Brain pericyte (primary cell): ENCODE results near the gene POMP.
"Not testable (repeated sequence)": the region's sequence is repeated elsewhere in the genome, so short reads cannot be mapped to it uniquely, and the experiment has no call there.

Experiments used
- DNase-seq: peaks from one replicate; pipeline ENCODE4 v3.0.0-alpha.2; 2012; ENCODE audit warnings: low read depth, low spot score

The POMP gene

DNA sequence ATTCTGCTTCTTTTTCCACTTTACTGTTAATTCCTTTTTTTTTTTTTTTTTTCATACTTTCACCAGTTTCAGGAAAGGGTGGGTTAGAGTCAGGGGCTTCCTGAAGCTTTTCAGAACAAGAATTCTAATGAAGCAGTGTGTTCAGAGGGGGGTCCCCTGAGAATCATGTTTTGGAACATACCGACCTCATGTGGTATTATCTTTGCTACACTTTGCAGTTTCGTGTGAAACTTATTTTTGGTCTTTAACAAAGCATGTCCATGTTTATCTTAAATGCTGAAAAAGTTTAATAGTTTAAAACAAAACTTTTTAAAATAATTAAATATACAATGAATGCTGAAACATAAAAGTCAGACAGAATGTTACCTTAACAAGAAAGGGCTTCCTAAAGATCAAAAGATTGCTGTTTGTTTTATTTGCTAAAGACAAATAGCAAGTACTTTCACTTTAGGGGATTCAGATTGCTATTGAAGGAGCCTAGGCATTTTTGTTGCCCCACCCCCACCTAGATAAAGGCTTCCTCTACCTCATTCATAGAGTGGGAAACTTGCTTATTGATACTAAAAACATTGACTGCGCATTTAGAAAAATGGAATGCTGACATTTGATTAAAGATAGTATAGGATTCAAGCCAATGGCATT lies 21.1 kb upstream of the POMP start:
- no peak for DNase-seq

- DNase-seq, result no peak
Measured at GRCh38 chr13:28638756-28639155, 20.2 kb upstream of the POMP start.

DNA sequence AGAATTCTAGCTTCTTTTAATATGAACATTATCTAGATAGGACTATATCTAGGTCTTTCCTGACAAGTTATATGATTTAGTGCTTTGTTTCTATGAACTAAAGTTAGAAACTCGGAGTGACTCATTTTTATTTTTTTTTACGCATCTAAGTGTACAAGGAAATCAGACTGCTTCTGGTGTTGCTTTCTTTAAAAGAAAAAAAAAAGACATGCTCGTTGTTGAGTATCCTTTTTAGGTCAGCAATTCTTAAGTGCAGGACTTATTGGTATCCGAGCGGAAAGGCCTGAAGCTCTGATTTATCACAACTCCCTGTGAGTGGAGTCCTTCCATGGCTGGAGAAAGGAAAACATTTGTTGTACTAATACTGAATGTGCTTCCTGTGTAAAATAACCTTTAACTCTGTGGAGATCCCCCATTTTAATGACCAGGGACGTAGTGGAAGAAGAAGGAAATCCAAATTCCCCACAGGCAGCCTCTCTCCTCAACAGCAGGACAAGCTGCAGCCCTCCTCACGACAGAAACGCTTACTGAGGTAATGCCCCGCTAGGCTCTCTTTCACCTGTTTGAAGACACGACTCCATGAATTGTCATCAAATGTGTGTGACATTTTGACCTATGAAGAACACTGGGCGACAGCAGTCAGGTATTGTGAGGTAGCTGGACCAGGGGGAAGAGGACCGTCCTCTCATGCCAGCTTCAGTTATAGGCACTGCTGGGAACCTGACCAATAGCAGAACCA lies 17.9 kb upstream of the POMP start:
- DNase-seq, result no peak

DNA sequence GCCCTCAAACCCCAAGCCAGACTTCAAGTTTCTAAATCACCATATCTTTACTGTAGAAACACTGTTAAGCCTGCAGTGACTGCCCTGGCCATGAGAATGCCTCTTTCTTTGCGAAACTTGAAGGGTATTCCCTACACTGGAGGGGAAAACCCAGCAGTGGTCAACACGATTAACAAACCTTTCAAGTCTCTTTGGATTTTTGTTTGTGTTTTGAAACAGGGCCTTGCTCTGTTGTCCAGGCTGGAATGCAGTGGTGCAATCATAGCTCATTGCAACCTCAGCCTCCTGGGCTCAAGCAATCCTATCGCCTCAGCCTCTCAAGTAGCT lies 17.4 kb upstream of the POMP start:
- DNase-seq, result no peak

- no peak for DNase-seq
Measured at GRCh38 chr13:28650284-28650683, 8.6 kb upstream of the POMP start.

GRCh38 chr13:28651810-28652401 lies 7.0 kb upstream of the POMP start:
- DNase-seq, result no peak

GRCh38 chr13:28653111-28653510 lies 5.8 kb upstream of the POMP start:
- DNase-seq, result no peak

GRCh38 chr13:28654276-28654675 lies 4.7 kb upstream of the POMP start:
- no peak for DNase-seq

DNA sequence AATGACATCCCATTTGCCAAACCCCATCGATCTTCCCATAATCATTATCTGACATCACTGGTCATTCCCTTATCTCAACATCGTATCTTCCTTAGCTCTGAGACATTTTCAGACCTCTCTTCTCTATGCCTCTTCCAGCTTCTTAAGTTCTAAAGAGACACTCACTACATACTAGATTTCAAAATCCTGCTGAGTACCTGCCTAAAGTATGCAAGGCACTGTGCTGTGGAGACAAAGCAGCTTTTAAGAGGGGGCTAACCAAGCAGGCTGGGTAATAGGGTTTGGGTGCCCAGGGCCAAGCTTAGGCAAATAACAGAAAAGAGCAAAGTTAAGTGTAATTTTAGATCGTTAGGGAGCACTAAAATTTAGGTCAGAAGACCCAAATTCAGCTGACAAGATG lies 3.4 kb upstream of the POMP start:
- DNase-seq, result no peak

DNA sequence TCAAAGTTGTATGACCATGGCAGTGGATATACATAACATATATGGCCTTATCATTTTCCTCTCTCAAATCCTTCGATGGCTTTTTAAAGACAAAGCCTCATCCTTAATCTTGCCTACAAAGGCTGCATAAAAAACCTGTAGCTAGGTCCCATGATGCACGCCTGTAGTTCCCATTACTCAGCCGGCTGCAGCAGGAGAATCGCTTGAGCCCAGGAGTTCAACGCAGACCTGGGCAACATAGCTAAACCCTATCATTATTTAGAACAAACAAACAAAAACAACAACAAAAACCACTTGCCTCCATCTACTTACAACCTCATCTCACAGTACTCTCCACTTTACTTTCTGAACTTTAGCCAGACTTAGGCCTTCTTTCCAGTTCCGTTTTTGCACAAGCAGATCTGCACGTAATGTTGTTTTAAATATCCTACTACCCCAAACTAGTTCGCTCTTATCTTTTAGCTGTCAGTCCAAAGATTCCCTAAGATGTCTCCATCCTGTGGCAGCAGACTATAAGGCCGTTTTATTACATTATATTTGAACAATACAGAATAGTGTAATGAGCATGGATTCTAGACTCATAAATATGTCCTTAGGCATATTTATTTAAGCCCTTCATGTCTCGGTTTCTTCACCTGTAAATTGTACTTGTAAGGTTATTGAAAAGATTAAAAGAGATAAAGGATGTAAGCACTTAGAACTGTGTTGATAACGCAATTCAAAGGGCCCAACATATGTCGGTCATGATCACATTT lies 969 bp upstream of the POMP start:
- DNase-seq, result no peak

GRCh38 chr13:28658539-28658795 lies 463 bp upstream of the POMP start:
- DNase-seq, result no peak

GRCh38 chr13:28659621-28659970 lies 666 bp downstream of the POMP start:
- DNase-seq, result no peak

DNA sequence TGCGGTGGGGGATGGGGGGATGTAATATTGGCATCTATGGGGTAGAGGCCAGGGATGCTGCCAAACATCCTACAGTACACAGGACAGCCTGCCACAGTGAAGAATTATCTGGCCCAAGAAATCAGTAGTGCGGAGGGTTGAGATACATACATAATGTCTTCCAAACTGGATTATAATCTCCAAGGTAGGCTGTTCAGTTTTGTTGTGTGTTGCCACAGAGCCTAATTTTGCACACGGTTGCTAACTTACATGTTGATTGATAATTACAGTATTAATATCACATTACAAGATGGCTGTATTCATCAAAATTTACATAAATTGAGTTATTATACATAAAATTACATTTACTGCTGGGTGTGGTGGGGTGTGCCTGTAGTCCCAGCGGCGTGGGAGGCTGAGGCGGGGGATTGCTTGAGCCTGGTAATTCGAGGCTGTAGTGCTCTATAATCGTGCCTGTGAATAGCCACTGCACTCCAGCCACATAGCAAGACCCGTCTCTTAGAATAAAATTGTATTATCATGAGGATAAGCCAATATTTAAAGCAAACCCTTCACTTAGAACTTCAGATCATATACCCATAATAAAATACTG lies 8.1 kb downstream of the POMP start:
- DNase-seq, result no peak

GRCh38 chr13:28671126-28671792 lies 12.3 kb downstream of the POMP start:
- no peak for DNase-seq

GRCh38 chr13:28678809-28679208 lies 19.9 kb downstream of the POMP start:
- DNase-seq, result no peak

GRCh38 chr13:28679628-28680027 lies 20.7 kb downstream of the POMP start:
- no peak for DNase-seq

- DNase-seq, result no peak
Measured at GRCh38 chr13:28680541-28680940, 21.6 kb downstream of the POMP start.

DNA sequence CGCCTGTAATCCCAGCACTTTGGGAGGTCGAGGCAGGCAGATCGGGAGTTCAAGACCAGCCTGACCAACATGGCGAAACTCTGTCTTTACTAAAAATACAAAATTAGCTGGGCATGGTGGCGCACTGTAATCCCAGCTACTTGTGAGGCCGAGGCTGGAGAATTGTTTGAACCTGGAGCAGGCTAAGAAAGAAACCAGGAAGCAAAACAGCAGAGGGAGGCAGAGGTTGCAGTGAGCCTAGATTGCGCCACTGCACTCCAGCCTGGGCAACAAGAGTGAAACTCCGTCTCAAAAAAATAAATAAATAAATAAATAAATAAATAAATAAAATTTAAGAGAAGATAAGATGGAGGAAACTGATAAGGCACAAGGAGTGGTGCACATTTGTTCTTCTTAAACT lies 24.2 kb downstream of the POMP start:
- DNase-seq, result not testable (repeated sequence)

GRCh38 chr13:28684257-28684656 lies 25.3 kb downstream of the POMP start:
- DNase-seq, result no peak

GRCh38 chr13:28685114-28685513 lies 26.2 kb downstream of the POMP start:
- DNase-seq, result no peak

DNA sequence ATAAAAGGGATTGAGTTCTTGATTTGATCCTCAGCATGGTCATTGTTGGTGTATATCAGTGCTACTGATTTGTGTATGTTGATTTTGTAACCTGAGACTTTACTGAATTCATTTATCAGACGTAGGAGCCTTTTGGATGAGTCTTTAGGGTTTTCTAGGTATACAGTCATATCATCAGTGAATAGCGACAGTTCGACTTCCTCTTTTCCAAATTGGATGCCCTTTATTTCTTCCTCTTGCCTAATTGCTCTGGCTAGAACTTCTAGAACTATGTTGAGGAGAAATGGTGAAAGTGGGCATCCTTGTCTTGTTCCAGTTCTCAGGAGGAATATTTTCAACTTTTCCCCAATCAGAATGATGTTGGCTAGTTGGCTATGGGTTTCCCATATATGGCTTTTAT lies 27.0 kb downstream of the POMP start:
- no peak for DNase-seq
